H9 (cell line): ENCODE data around the gene CHD9. TPM values are rescaled to one million over a fixed set of nuclear protein-coding genes. Genes with fewer than 3 reads are reported as not detected.

Experiments used
- DNase-seq: peaks from one replicate; pipeline ENCODE4 v3.0.0-alpha.2; 2017
- H2AFZ ChIP-seq: one replicate; pipeline ENCODE4 v1.6.1; 2013; ENCODE audit warnings: mild to moderate bottlenecking, low read length, control low read depth, moderate library complexity
- H2AK5ac ChIP-seq: 2 replicates; pipeline ENCODE4 v1.6.1; 2013; ENCODE audit warnings: low read length, control low read depth, mixed read lengths; ENCODE audit not compliant: insufficient read length
- H2BK120ac ChIP-seq: one replicate; pipeline ENCODE4 v1.6.1; 2013; ENCODE audit warnings: low read depth, mild to moderate bottlenecking, low read length, control low read depth, inconsistent platforms; ENCODE audit not compliant: poor library complexity, severe bottlenecking
- H2BK12ac ChIP-seq: 2 replicates; pipeline ENCODE4 v1.6.1; 2013; ENCODE audit warnings: low read length, control low read depth, mixed read lengths, low read depth; ENCODE audit not compliant: insufficient read length
- H2BK15ac ChIP-seq: 2 replicates; pipeline ENCODE4 v1.6.1; 2013; ENCODE audit warnings: low read depth, low read length, control low read depth
- H2BK20ac ChIP-seq: one replicate; pipeline ENCODE4 v1.6.1; 2013; ENCODE audit warnings: low read depth, mild to moderate bottlenecking, low read length, control low read depth, inconsistent platforms; ENCODE audit not compliant: poor library complexity, severe bottlenecking
- H2BK5ac ChIP-seq: 2 replicates; pipeline ENCODE4 v1.6.1; 2013; ENCODE audit warnings: low read length, control low read depth, mixed read lengths; ENCODE audit not compliant: insufficient read length
- H3K14ac ChIP-seq: 2 replicates; pipeline ENCODE4 v1.6.1; 2013; ENCODE audit warnings: low read length, control low read depth; ENCODE audit not compliant: insufficient read depth
- H3K18ac ChIP-seq: 2 replicates; pipeline ENCODE4 v1.6.1; 2013; ENCODE audit warnings: low read depth, mild to moderate bottlenecking, mixed read lengths, low read length, control low read depth; ENCODE audit not compliant: insufficient read length
- H3K23ac ChIP-seq: 2 replicates; pipeline ENCODE4 v1.6.1; 2013; ENCODE audit warnings: low read length, control low read depth, mixed read lengths, low read depth; ENCODE audit not compliant: insufficient read length
- H3K23me2 ChIP-seq: 2 replicates; pipeline ENCODE4 v1.6.1; 2013; ENCODE audit warnings: low read depth, mild to moderate bottlenecking, mixed read lengths, low read length, control low read depth; ENCODE audit not compliant: insufficient read length, poor library complexity, severe bottlenecking
- H3K27ac ChIP-seq: 2 replicates; pipeline ENCODE4 v1.5.1; 2013; ENCODE audit warnings: low read length, control low read depth, mixed read lengths, low read depth; ENCODE audit not compliant: insufficient read length
- H3K27me3 ChIP-seq: 2 replicates; pipeline ENCODE4 v1.6.1; 2013; ENCODE audit warnings: low read length, control low read depth, inconsistent platforms; ENCODE audit not compliant: insufficient read depth
- H3K4ac ChIP-seq: 2 replicates; pipeline ENCODE4 v1.6.1; 2013; ENCODE audit warnings: low read depth, mild to moderate bottlenecking, control low read depth, inconsistent platforms, low read length, moderate library complexity
- H3K4me1 ChIP-seq: 2 replicates; pipeline ENCODE4 v1.6.1; 2013; ENCODE audit warnings: low read length, control low read depth, inconsistent platforms; ENCODE audit not compliant: insufficient read depth
- H3K4me2 ChIP-seq: 2 replicates; pipeline ENCODE4 v1.6.1; 2013; ENCODE audit warnings: low read length, control low read depth, mixed read lengths; ENCODE audit not compliant: insufficient read length, insufficient read depth
- H3K56ac ChIP-seq: 2 replicates; pipeline ENCODE4 v1.6.1; 2013; ENCODE audit warnings: low read depth, mild to moderate bottlenecking, mixed read lengths, low read length, control low read depth; ENCODE audit not compliant: insufficient read length
- H3K79me1 ChIP-seq: 2 replicates; pipeline ENCODE4 v1.6.1; 2013; ENCODE audit warnings: low read depth, mild to moderate bottlenecking, moderate library complexity, low read length, control low read depth, inconsistent platforms; ENCODE audit not compliant: insufficient read depth, poor library complexity, severe bottlenecking
- H3K79me2 ChIP-seq: 2 replicates; pipeline ENCODE4 v1.6.1; 2013; ENCODE audit warnings: low read length, control low read depth, inconsistent platforms; ENCODE audit not compliant: insufficient read depth
- H3K9ac ChIP-seq: 2 replicates; pipeline ENCODE4 v1.6.1; 2013; ENCODE audit warnings: low read length, control low read depth, mixed read lengths; ENCODE audit not compliant: insufficient read length; ENCODE audit errors: extremely low read depth
- H3K9me3 ChIP-seq: one replicate; pipeline ENCODE4 v1.6.1; 2013; ENCODE audit warnings: low read depth, low read length, inconsistent platforms; ENCODE audit not compliant: control insufficient read depth
- H3T11ph ChIP-seq: one replicate; pipeline ENCODE4 v1.6.1; 2013; ENCODE audit warnings: mild to moderate bottlenecking, low read length, control low read depth, inconsistent platforms
- H4K20me1 ChIP-seq: one replicate; pipeline ENCODE4 v1.6.1; 2013; ENCODE audit not compliant: control insufficient read depth, insufficient read length, insufficient read depth
- H4K5ac ChIP-seq: 2 replicates; pipeline ENCODE4 v1.6.1; 2013; ENCODE audit warnings: low read depth, mild to moderate bottlenecking, mixed read lengths, low read length, control low read depth; ENCODE audit not compliant: insufficient read length
- H4K8ac ChIP-seq: replicated peaks from 2 replicates; pipeline ENCODE4 v1.6.1; 2013; ENCODE audit warnings: low read length, control low read depth, mixed read lengths, low read depth; ENCODE audit not compliant: insufficient read length
- H4K91ac ChIP-seq: 2 replicates; pipeline ENCODE4 v1.6.1; 2013; ENCODE audit warnings: low read depth, mild to moderate bottlenecking, moderate library complexity, mixed read lengths, low read length, control low read depth; ENCODE audit not compliant: insufficient read length
- H3K27ac Mint-ChIP-seq, 3 experiments: 2 replicates in 2 of 3; 3 replicates in 1 of 3; pipeline ENCODE4 v1.8.0; 2020 to 2021; ENCODE audit warnings: mixed read lengths in 3 of 3, mild to moderate bottlenecking in 1 of 3, moderate library complexity in 1 of 3
- H3K27me3 Mint-ChIP-seq: 2 replicates; pipeline ENCODE4 v1.8.0; 2021; ENCODE audit warnings: low read depth, mild to moderate bottlenecking, moderate library complexity, mixed read lengths
- H3K36me3 Mint-ChIP-seq, 3 experiments: 2 replicates in 2 of 3; 3 replicates in 1 of 3; pipeline ENCODE4 v1.8.0; 2020 to 2021; ENCODE audit warnings: low read depth in 3 of 3, mixed read lengths in 3 of 3; ENCODE audit not compliant: insufficient read depth in 1 of 3
- H3K4me1 Mint-ChIP-seq, 2 experiments: 2 replicates each; pipeline ENCODE4 v1.8.0; 2020; ENCODE audit warnings: mixed read lengths in 2 of 2
- H3K4me3 Mint-ChIP-seq, 2 experiments: 2 replicates in 1 of 2; 3 replicates in 1 of 2; pipeline ENCODE4 v1.8.0; 2020 to 2021; ENCODE audit warnings: mild to moderate bottlenecking in 2 of 2, mixed read lengths in 2 of 2, moderate library complexity in 1 of 2
- H3K9me3 Mint-ChIP-seq, 2 experiments: 2 replicates in 1 of 2; 3 replicates in 1 of 2; pipeline ENCODE4 v1.8.0; 2020; ENCODE audit warnings: mild to moderate bottlenecking in 2 of 2, mixed read lengths in 2 of 2, moderate library complexity in 1 of 2
- WGBS: extraction: QIAGEN DNeasy Blood & Tissue Kit; methylation state at CpG from one replicate; pipeline ENCODE4 v1.1.7; 2013; ENCODE audit warnings: missing lambda C conversion rate, low lambda C conversion rate, mixed read lengths; ENCODE audit not compliant: insufficient read length; ENCODE audit errors: extremely low coverage; 5-methylcytosine and 5-hydroxymethylcytosine counted together
- total RNA-seq: library from RNA; stranded (reverse); gene quantifications from 2 replicates; pipeline ENCODE4 v1.2.1, GENCODE V29; 2021
- TF ChIP-seq, protein P1 (sequence below): fragments of 200-600 bp; sonication (generic); conservative IDR thresholded peaks from 3 replicates; pipeline ENCODE4 v1.8.0; 2021; ENCODE audit warnings: antibody characterized with exemption, mild to moderate bottlenecking

The CHD9 gene
- total RNA-seq, 1 experiment from 2014 or later: 46.2 TPM

DNA sequence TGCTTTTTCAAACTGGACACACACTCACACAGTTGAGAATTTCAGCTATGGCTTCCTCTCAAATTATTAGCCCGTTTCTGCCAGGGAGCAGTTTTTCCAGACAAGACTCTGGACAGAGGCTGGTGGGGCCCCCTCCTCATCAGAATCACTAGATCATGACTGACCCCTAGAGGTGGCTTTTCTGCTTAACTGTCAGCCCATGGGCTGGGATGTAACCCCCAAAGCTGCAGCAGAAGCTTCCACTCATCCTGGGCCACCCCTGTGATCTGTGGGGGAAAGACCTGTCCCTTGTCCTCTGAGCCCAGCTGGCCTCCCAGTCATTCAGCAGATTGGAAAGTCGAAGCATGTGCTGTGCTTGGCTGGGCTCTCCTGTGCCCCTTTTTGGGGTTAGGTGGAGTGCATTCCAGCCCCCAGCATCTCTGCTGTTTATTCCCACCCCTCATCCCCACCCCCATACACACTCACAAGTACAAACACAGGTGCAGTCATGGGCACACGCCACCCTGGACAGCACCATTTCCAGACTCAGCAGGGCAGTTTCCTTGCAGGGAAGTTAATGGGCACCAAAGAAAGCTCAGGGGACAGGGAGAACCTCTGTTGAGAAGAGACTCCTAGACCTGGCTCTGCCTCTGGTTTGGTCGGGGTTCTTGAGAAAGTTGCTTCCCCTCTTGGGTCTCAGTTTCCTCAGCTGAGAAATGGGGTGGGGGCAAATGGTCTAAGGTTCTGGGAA, 301.9 kb downstream of the CHD9 start:
- Histone ChIP-seq H2BK20ac (no peak overlapping the region), H3K4ac (no peak overlapping the region), H4K5ac (no peak overlapping the region), H2BK5ac (no peak overlapping the region), H3K79me2 (no peaks in the 10 kb centered on the region), H3K27me3 (no peaks in the 10 kb centered on the region), H2BK15ac (no peak overlapping the region), H3K23ac (no peak overlapping the region), H4K8ac (no peak overlapping the region), H3K79me1 (no peaks in the 10 kb centered on the region), H2BK120ac (no peak overlapping the region), H3K14ac (no peak overlapping the region), H3K9me3 (no peaks in the 10 kb centered on the region), H3K18ac (no peak overlapping the region), H3K4me2 (no peak overlapping the region), H3K4me1 (no peaks in the 10 kb centered on the region), H3K56ac (no peak overlapping the region), H2AK5ac (no peak overlapping the region), H3K23me2 (no peaks in the 10 kb centered on the region), H2BK12ac (no peak overlapping the region), H3K9ac (no peak overlapping the region), H4K91ac (no peak overlapping the region), H3T11ph (no peak overlapping the region), H3K27ac (no peak overlapping the region), H2AFZ (no peak overlapping the region), H4K20me1 (no peaks in the 10 kb centered on the region)
- no peaks in the 10 kb centered on the region; the same call in 1 of the 2 replicates for H3K27me3 Mint-ChIP-seq
- WGBS: no CpG with 5 or more reads among the region's 4 CpGs
- H3K36me3 Mint-ChIP-seq: no peaks in the 10 kb centered on the region
- no peak for DNase-seq
- peaks cover 0 to 2% of the 10 kb centered on the region in 2 experiments; a peak in 1 of 5 replicates for H3K9me3 Mint-ChIP-seq
- no peak overlapping the region for H3K4me3 Mint-ChIP-seq
- H3K27ac Mint-ChIP-seq: no peak overlapping the region
- TF ChIP-seq, protein P1, sequence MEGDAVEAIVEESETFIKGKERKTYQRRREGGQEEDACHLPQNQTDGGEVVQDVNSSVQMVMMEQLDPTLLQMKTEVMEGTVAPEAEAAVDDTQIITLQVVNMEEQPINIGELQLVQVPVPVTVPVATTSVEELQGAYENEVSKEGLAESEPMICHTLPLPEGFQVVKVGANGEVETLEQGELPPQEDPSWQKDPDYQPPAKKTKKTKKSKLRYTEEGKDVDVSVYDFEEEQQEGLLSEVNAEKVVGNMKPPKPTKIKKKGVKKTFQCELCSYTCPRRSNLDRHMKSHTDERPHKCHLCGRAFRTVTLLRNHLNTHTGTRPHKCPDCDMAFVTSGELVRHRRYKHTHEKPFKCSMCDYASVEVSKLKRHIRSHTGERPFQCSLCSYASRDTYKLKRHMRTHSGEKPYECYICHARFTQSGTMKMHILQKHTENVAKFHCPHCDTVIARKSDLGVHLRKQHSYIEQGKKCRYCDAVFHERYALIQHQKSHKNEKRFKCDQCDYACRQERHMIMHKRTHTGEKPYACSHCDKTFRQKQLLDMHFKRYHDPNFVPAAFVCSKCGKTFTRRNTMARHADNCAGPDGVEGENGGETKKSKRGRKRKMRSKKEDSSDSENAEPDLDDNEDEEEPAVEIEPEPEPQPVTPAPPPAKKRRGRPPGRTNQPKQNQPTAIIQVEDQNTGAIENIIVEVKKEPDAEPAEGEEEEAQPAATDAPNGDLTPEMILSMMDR: peak; percentile 65
- H3K4me1 Mint-ChIP-seq: peaks cover 4 to 6% of the 10 kb centered on the region in 2 experiments; a peak in 1 of 4 replicates
